ENCODE results near the gene TENT4B. TPM values are rescaled to one million over a fixed set of nuclear protein-coding genes. Genes with fewer than 3 reads are reported as not detected.
"Not testable (repeated sequence)": the region's sequence is repeated elsewhere in the genome, so short reads cannot be mapped to it uniquely, and the experiment has no call there.

Gene TENT4B
- polyA plus RNA-seq (ENCODE audit: insufficient read length in 4 of 4), result 10 to 100 TPM; 12.8 to 20.0 (median 16.3) TPM

DNA sequence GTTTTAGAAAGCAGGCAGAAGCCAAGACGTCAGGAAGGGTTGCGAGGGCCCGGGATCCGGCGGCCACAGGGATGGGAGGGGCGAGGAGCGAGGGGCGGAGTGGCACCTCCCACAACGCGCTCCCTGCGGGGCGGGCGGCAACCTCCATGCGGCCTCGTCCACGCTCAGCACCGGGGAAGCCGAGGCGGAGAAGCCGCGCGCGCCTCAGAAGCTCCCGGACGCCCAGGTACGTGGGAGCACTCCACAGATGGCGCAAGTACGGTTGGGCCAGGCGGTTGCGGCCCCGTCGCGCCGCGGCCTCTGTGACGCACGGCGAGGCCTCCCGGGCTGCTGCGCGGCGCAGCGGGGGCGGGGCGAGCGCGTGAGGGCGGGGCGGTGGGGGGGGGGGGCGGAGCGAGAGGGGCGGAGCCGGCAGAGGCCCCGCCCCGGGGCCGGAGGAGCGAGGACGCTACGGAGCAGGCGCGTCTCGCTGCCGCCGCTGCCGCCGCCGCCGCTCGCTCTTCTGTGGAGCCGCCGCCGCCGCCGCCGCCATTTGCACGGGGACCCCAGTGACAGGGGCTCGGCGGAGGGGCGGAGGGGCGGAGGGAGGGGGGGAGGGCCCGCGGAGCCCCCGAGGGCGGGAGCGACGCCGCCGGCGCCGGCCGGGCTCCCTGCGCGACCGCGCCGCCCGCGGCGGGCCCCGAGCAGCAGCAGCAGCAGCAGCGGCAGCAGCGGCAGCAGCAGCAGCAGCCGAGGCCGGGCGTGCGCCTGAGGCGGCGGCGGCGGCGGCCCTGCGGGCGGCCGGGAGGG lies at the start of gene TENT4B:
Gene TENT4B, plus strand, starts transcription at position 500 of the 789 bp plus-strand sequence. CDS start 316 bp downstream, outside the sequence.
- DNase-seq (ENCODE audit: low read depth in 4 of 4, low spot score in 3 of 4), result peak in 3 of 4 donors; percentile 71 to 80 (median 77)

DNA sequence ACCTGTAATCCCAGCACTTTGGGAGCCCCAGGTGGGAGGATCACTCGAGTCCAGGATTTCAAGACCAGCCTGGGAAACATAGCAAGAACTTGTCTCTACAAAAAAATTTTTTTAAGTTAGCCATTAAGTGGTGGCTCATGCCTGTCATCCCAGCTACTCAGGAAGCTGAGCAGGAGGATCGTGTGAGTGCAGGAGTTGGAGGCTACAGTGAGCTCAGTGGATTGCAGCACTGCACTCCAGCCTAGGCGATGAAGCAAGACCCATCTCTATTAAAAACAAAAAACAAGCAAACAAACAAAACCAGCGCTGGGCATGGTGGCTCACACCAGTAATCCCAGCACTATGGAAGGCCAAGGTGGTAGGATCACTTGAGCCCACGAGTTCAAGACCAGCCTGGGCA lies 49.3 kb upstream of the TENT4B start:
- DNase-seq (ENCODE audit: low read depth in 4 of 4, low spot score in 3 of 4), result no peak

DNA sequence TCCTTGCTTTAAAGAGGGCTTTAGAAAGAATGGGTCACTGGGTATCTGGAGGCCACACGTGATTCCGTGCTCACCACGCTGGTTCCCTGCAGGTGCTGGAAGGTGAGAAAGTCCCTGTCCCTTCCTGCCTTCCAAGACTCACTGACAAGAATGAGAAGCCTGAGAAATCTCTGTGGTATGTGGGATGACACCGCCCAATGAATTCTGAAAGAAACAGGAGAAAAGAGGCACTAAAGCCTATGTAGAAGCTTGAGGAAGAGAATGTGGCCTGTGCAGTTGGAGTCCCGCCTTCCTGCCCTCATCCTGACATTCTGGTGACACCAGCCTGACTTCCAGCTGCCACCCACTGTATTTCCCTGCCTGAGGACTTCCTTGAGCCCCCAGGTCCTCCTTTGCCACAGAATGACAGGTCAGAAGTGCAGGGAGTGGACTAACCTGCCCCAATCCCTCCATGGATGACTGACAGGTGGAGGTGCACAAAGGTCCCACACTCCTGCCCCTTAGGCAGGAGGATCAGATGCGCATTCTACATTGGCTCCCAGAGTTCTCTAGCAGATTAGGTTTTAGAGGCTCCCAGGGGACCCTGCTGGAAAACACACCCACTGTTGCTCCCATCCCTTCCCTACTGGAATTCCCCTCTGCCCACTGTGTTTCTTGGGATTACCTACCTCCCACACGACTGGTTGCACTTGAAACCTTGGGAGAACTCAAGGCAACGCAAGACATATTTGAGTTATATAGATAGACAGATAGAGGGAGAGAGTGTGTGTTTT lies 38.6 kb upstream of the TENT4B start:
- DNase-seq (ENCODE audit: low read depth in 4 of 4, low spot score in 3 of 4), result no peak

DNA sequence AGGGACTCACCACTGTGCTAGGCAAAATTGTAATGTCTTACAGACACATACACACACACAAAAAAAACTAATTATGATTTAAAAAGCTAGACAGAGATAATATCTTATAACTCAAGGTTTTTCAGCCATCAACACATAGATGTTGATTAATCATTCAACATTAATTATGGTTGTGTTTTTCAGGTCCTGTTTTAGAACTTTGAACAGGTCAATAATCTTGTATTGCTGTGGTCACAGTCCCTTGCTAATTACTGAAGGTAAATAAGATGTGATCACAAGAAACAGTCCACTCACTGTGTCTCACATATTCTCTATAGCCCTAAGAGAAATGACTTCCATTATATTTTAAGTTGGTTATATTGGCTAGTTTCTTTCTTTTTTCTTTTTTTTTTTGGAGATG lies 32.4 kb upstream of the TENT4B start:
- DNase-seq (ENCODE audit: low read depth in 4 of 4, low spot score in 3 of 4), result no peak

DNA sequence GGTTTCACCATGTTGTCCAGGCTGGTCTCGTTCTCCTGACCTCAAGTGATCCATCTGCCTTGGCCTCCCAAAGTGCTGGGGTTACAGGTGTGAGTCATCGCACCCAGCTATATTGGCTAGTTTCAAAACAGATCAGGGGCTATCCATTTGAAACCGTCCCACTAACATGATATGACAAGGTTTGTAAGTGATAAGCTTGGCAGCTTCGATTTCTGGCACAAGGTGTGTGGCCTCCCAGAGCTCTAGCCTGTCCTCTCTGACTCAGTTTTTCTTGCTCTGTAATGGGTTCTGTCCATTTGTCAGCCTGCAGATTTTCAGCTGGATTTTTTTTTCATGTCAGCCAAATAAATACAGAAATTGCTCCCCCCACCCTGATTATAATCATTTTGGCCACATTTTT lies 31.8 kb upstream of the TENT4B start:
- DNase-seq (ENCODE audit: low read depth in 4 of 4, low spot score in 3 of 4), result no peak

DNA sequence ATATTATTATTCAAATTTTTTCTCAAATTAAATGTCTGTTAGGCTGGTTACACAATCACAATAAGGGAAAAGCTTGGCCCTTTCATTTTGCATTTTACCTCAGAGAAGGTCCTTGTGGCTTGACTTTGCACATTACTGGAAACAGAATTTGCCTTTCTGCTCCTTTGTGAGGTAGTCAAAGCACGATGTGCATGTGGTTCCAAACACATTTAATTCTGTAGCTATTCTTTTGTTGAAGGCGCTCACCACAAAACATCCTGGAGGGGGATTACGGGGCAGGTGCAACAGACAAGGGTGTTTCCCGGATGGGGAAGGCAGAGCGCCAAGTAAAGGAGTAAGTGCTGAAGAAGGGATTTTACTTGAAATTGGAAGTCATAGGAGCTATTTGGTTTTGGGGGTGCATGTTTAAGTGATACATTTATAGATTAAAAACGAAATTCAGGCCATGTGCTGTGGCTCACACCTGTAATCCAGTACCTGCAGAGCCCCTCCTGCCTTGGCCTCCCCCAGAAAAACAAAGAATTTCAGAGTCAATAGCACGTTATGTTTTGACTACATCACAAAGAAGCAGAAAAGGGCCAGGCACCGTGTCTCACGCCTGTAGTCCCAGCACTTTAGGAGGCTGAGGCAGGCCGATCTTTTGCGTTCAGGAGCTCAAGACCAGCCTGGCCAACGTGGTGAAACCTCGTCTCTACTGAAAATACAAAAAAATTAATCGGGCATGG lies 31.2 kb upstream of the TENT4B start:
- no peak for DNase-seq (ENCODE audit: low read depth in 4 of 4, low spot score in 3 of 4)

DNA sequence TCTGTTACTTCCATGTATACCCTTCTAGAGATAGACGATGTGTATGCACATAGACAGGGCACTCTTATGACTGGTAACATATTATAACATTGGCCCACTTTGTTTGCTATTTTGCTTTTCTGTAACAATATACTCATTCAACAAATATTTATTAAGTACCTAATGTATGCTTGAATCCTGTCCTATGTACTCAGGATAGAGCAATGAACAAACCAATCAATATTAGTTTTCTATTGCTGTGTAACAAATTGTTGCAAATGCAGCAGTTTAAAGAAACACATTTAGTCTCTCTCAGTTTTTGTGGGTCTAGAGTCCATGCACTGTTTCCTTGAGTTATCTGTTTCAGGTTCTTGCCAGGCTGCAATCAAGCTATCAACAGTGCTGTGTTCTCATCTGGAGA lies 29.7 kb upstream of the TENT4B start:
- DNase-seq (ENCODE audit: low read depth in 4 of 4, low spot score in 3 of 4), result no peak

DNA sequence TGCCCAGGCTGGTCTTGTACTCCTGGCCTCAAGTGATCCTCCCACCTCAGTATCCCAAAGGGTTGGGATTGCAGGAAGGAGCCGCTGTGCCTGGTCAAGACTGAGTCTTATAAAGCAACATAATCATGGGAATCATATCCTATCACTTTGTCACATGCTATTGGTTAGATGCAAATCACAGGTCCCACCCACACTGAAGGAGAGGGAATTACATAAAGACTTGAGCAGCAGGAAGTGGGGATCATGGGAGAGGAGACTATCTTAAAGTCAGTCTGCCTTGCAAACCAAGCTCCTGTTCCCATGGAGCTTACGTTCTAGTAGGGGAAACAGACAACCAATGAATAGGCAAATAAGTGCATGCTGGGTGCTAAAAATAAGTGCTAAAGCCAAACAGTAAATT lies 28.3 kb upstream of the TENT4B start:
- no peak for DNase-seq (ENCODE audit: low read depth in 4 of 4, low spot score in 3 of 4)

DNA sequence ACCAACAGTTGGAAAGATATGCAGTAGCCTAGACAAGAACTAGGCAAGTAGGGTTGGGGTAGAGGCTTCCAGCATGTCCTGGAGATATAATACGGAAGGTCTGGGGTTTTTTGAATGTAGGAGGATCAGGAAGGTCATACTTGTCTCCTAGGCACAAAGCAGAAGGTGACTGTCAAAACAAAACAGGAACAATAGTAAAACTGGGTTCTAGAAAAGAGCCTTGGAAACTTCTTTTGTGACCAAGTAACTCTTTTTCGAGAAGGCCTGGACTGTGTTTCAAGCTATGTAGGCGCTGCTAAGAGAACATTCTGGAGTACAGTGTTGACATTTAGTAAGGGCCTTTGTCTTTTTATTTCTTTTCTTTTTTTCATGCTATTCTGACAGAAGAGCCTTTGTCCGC lies 26.9 kb upstream of the TENT4B start:
- no peak for DNase-seq (ENCODE audit: low read depth in 4 of 4, low spot score in 3 of 4)

DNA sequence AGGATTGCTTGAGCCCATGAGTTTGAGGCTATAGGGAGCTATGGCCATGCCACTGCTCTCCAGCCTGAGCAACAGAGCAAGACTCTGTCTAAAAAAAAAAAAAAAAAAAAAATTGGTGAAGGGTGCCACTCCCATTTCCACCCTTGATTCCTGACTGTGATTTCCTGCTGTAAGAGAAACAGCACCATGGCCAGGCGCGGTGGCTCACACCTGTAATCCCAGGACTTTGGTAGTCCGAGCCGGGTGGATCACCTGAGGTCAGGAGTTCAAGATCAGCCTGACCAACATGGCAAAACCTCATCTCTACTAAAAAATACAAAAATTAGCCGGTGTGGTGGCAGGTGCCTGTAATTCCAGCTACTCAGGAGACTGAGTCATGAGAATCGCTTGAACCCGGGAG lies 20.5 kb upstream of the TENT4B start:
- DNase-seq (ENCODE audit: low read depth in 4 of 4, low spot score in 3 of 4), result not testable (repeated sequence)

DNA sequence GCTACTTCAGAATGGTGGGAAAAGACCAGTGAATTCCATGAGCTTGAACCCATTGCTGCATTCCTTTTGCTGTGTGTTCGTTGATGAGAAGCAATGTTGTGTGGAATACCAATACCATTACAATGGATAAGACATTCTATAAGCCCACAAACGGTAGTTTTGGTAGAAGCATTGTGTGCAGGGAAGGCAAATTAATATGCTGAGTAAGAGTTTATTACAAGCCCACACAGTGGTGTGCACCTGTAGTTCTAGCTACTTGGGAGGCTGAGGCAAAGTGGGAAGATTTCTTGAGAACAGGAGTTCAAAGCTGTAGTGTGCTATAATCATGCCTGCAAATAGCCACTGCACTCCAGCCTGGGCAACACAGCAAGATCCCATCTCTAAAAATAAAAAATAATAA lies 19.9 kb upstream of the TENT4B start:
- DNase-seq (ENCODE audit: low read depth in 4 of 4, low spot score in 3 of 4), result no peak

DNA sequence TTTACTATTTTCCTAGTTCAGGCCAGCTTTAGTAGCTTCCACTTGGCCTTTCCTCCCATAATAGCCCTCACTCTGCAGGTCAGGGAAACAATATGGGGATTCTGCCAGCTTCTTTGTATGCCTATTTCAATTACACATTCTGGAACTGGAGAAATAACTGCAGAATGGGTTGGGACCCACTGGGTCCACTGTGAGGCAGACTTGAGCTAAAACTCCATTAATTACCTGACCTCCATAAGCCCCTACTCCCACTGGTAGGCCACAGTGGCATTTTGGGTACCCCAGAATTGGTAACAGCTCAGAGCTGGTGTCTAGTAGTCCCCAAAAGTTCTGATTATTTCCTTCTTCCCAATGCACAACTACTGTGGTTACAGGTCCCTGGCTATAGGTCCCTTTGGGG lies 16.7 kb upstream of the TENT4B start:
- DNase-seq (ENCODE audit: low read depth in 4 of 4, low spot score in 3 of 4), result no peak

DNA sequence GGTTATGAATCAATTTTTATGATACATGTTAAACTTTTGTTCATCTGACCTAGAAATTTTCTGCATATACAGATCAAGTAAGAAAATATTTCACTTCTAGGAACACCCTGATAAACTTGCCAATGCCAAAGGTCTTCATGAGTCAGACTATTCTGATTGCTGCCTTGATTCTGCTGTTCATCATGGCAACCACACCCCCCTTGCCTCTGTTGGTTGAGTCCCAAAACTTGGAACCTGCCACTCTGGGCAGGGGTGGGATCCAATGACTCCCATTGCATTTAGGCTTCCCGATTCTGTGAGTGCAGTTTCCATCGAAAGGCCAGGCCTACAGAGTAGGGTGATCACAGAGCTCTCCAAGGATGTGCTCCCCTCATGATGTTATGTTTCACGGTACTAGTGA lies 15.8 kb upstream of the TENT4B start:
- DNase-seq (ENCODE audit: low read depth in 4 of 4, low spot score in 3 of 4), result no peak

DNA sequence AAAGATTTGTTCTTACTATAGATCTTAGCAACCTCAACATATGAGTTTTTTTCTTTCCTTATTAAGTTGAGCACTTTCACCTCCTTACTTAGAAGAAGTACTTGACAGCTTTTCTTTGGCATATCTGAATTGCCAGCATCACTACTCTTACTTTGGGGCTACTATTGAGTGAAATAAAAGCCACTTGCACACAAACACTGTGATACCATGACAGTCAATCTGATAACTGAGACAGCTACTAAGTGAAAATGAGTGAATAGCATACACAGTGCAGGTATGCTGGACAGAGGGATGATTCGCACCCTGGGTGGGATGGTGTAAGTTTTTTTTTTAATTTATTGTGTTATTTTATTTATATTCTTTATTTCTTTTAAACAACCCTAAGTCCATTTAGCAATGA lies 13.5 kb upstream of the TENT4B start:
- DNase-seq (ENCODE audit: low read depth in 4 of 4, low spot score in 3 of 4), result no peak

DNA sequence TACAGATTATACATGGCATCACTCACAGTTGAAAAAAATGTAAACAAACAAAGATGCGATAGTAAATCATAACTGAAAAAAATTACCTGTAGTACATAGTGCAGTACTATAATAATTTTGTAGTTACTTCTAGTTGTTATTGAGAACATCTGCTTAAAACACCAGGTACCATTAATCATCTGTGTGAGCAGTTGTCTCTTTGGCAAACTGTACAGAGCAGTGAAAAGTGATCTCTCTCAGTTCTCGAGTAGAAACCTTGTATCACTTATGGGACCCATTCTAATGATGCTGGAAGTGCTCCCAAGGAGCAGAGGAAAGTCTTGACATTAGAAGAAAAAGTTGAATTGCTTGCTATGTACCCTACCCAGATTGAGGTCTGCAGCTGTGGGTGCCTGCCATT lies 8.9 kb upstream of the TENT4B start:
- DNase-seq (ENCODE audit: low read depth in 4 of 4, low spot score in 3 of 4), result no peak

DNA sequence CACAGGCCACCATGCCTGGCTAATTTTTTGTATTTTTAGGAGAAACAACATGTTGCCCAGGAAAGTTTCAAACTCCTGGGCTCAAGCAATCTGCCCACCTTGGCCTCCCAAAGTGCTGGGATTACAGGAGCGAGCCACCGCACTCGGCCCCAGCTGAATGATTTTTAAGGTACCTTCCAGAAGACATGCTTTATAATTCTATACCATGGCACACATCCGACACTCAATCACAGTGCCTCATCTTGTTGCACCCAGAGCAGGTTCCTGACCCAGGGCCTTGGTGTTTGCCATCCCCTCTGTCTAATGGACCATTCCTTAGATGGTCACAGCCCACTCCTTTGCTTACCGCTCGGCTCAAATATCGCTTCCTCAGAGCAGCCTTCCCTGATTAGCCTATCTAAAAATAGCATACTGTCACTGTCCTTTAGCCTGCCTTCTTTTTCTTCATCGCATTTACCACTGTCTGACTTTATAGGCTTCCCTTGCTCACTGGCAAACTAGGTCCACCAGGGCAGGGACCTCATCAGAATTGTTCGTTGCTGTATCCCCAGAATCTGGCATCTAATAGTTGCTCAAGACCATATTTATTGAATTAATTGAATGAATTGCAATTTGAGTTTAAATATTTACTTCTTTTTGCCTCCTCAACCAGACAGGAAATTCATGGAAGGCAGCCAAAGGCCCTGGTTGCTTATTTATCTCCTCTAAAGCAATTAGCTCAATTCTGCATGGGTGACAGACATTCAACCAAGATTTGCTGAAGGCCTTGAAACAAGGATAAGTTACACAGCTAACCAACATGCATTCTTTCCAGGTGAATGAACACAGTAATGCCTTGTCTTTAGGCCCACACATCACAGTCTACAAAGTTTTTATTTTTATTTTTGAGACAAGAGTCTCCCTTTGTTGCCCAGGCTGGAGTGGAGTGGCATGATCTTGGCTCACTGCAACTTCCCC lies 6.3 kb upstream of the TENT4B start:
- no peak for DNase-seq (ENCODE audit: low read depth in 4 of 4, low spot score in 3 of 4)

DNA sequence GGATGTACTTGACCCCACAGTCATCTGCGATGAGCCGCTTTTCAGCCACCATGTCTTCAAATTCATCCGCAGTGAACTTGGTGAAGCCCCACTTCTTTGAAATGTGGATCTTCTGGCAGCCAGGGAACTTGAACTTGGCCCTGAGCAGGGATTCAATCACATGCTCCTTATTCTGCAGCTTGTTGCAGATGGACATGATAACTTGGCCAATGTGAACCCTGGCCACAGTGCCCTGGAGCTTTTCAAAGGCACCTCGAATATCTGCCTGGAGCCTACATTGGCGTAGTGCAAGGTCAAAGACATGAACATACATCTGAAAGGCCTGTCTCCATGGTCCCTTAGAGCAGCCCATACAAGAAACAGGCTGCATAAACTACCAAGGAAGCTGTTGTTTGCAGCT lies 1.8 kb upstream of the TENT4B start:
- no peak for DNase-seq (ENCODE audit: low read depth in 4 of 4, low spot score in 3 of 4)

DNA sequence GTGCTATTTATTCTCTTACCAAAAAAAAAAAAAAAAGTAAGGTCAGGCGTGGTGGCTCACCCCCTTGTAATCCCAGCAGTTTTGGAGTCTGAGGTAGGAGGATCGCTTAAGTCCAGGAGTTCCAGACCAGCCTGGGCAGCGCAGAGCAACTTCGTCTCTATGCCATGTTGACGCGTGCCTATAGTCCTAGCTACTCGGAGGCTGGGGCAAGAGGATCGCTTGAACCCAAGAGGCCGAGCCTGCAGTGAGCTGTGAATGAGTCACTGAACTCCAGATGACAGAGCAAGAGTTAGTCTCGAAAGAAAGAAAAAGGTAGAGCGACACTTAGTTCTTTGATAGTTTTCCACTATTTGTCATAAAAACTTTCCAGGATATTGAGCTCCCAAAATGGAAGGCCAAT lies 1.4 kb upstream of the TENT4B start:
- no peak for DNase-seq (ENCODE audit: low read depth in 4 of 4, low spot score in 3 of 4)

DNA sequence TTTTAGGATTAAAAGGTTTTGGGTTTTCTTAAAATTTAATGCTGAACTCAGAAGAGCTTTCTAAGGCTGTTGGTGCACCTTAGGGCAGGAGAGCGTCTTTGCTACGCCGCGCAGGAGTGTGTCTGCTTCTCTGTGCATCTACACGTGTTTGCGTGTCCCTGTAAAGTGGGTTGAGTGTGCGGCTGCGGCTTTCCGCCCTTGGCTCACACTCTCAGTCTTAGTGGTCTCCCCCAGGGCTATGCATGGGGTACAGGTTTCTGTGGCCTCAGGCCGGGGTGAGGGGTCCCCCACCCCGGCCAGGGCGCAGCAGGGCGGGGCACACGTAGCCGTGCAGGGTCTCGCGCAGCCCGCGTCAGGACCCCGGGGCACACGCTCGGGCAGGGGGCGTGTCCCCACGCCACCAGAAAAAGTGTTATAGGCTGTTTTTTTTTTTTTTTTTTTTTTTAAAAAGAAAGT lies 727 bp upstream of the TENT4B start:
- no peak for DNase-seq (ENCODE audit: low read depth in 4 of 4, low spot score in 3 of 4)

Data from left renal pelvis (tissue), 4 donors.